SK-N-SH treated with all-trans-retinoic acid at 6 μM for 48 hours (cell line): ENCODE data around the gene SLC22A5.

Experiments used
- ATAC-seq: fragments of 200-7000 bp; cut with Tn5 transposase; 3 replicates; pipeline ENCODE4 v1.9.1; 2020; ENCODE audit warnings: mild to moderate bottlenecking, moderate library complexity
- ARNTL ChIP-seq: fragments of 450-650 bp; formaldehyde crosslinking; IDR thresholded peaks from 2 replicates; pipeline ENCODE4 v1.5.0; 2020; ENCODE audit warnings: low read depth, mild to moderate bottlenecking, moderate library complexity, borderline replicate concordance
- BACH2 ChIP-seq: fragments of 250-450 bp; sonication (Bioruptor Pico); IDR thresholded peaks from 2 replicates; pipeline ENCODE4 v1.9.0; 2021; ENCODE audit warnings: mild to moderate bottlenecking, borderline replicate concordance
- CSDC2 ChIP-seq: fragments of 250-450 bp; sonication (Bioruptor Pico); IDR thresholded peaks from 2 replicates; pipeline ENCODE4 v1.5.0; 2020; ENCODE audit warnings: mild to moderate bottlenecking, moderate library complexity
- GLIS3 ChIP-seq: fragments of 250-450 bp; sonication (Bioruptor Pico); IDR thresholded peaks from 2 replicates; pipeline ENCODE4 v1.5.0; 2020; ENCODE audit warnings: mild to moderate bottlenecking, moderate library complexity
- ISL1 ChIP-seq: fragments of 250-450 bp; sonication (Bioruptor Pico); IDR thresholded peaks from 2 replicates; pipeline ENCODE4 v2.1.2; 2022; ENCODE audit warnings: mild to moderate bottlenecking, moderate library complexity
- OSR1 ChIP-seq: fragments of 250-450 bp; sonication (Bioruptor Pico); IDR thresholded peaks from 2 replicates; pipeline ENCODE4 v1.8.0; 2022; ENCODE audit warnings: moderate library complexity, mild to moderate bottlenecking, inconsistent platforms
- PATZ1 ChIP-seq: fragments of 250-450 bp; sonication (Bioruptor Pico); IDR thresholded peaks from 2 replicates; pipeline ENCODE4 v1.8.0; 2020; ENCODE audit warnings: mild to moderate bottlenecking, moderate library complexity, borderline replicate concordance
- PPARA ChIP-seq: fragments of 250-450 bp; sonication (Bioruptor Pico); IDR thresholded peaks from 2 replicates; pipeline ENCODE4 v1.5.0; 2020; ENCODE audit warnings: mild to moderate bottlenecking, borderline replicate concordance
- RARB ChIP-seq: fragments of 250-450 bp; sonication (Bioruptor Pico); IDR thresholded peaks from 2 replicates; pipeline ENCODE4 v1.8.0; 2021; ENCODE audit warnings: mild to moderate bottlenecking, moderate library complexity
- SNAI2 ChIP-seq: fragments of 250-450 bp; sonication (Bioruptor Pico); IDR thresholded peaks from 2 replicates; pipeline ENCODE4 v1.5.0; 2020; ENCODE audit warnings: mild to moderate bottlenecking, moderate library complexity
- TCF4 ChIP-seq: fragments of 250-450 bp; sonication (Bioruptor Pico); IDR thresholded peaks from 2 replicates; pipeline ENCODE4 v1.8.0; 2021; ENCODE audit warnings: mild to moderate bottlenecking, moderate library complexity, borderline replicate concordance
- TOX ChIP-seq: fragments of 250-450 bp; sonication (Bioruptor Pico); IDR thresholded peaks from 2 replicates; pipeline ENCODE4 v1.8.0; 2021; ENCODE audit warnings: mild to moderate bottlenecking, moderate library complexity, borderline replicate concordance
- TSHZ2 ChIP-seq: fragments of 250-450 bp; sonication (Bioruptor Pico); IDR thresholded peaks from 2 replicates; pipeline ENCODE4 v1.5.0; 2020; ENCODE audit warnings: mild to moderate bottlenecking, moderate library complexity
- ZC3H10 ChIP-seq: fragments of 250-450 bp; sonication (Bioruptor Pico); IDR thresholded peaks from 2 replicates; pipeline ENCODE4 v1.5.1; 2021; ENCODE audit warnings: mild to moderate bottlenecking, moderate library complexity
- ZFP3 ChIP-seq: fragments of 250-450 bp; sonication (Bioruptor Pico); IDR thresholded peaks from 2 replicates; pipeline ENCODE4 v1.5.0; 2020; ENCODE audit warnings: mild to moderate bottlenecking, moderate library complexity
- ZFP30 ChIP-seq: fragments of 450-650 bp; formaldehyde crosslinking; IDR thresholded peaks from 2 replicates; pipeline ENCODE4 v1.5.0; 2022; ENCODE audit warnings: mild to moderate bottlenecking, moderate library complexity
- ZNF565 ChIP-seq: fragments of 450-650 bp; formaldehyde crosslinking; conservative IDR thresholded peaks from 2 replicates; pipeline ENCODE4 v1.5.0; 2020; ENCODE audit warnings: low read depth, mild to moderate bottlenecking, moderate library complexity
- TF ChIP-seq, protein P1 (sequence below): fragments of 250-450 bp; sonication (Bioruptor Pico); IDR thresholded peaks from 2 replicates; pipeline ENCODE4 v1.5.1; 2021; ENCODE audit warnings: mild to moderate bottlenecking, moderate library complexity
- TF ChIP-seq, protein P2 (sequence below): fragments of 250-450 bp; sonication (Bioruptor Pico); IDR thresholded peaks from 2 replicates; pipeline ENCODE4 v1.8.0; 2021; ENCODE audit warnings: low read depth, mild to moderate bottlenecking, moderate library complexity, borderline replicate concordance

SLC22A5 gene

DNA sequence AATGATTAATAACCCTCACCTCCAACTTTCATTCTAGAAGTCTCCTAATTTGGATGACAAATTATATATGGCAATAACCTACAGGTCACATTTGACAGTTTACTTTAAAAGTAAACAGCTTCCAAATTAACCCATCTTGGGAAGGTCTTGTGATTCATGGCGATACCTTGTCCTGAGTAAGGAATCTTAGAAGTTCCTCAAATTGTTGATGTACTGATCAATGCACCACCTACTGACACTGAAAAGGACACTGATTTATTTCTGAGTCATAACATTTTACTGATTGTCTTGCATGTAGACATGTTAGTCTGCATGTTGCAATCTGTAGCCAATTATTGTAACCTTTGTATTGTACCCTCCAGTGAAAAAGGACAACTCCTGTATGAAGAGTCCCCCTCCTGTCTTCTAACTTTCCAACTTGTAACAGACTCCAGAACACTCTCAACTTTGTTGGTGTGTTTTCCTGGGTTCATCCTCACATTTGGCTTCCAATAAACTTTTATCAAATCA lies 16.0 kb upstream of the SLC22A5 start:
- no peak for ATAC-seq
- TF ChIP-seq SNAI2 (no peak), PPARA (CRISPR knock-in tag) (no peak), ARNTL (CRISPR knock-in tag) (no peak), OSR1 (CRISPR knock-in tag) (no peak)
- TF ChIP-seq, protein P1, sequence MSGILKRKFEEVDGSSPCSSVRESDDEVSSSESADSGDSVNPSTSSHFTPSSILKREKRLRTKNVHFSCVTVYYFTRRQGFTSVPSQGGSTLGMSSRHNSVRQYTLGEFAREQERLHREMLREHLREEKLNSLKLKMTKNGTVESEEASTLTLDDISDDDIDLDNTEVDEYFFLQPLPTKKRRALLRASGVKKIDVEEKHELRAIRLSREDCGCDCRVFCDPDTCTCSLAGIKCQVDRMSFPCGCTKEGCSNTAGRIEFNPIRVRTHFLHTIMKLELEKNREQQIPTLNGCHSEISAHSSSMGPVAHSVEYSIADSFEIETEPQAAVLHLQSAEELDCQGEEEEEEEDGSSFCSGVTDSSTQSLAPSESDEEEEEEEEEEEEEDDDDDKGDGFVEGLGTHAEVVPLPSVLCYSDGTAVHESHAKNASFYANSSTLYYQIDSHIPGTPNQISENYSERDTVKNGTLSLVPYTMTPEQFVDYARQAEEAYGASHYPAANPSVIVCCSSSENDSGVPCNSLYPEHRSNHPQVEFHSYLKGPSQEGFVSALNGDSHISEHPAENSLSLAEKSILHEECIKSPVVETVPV = no peak

DNA sequence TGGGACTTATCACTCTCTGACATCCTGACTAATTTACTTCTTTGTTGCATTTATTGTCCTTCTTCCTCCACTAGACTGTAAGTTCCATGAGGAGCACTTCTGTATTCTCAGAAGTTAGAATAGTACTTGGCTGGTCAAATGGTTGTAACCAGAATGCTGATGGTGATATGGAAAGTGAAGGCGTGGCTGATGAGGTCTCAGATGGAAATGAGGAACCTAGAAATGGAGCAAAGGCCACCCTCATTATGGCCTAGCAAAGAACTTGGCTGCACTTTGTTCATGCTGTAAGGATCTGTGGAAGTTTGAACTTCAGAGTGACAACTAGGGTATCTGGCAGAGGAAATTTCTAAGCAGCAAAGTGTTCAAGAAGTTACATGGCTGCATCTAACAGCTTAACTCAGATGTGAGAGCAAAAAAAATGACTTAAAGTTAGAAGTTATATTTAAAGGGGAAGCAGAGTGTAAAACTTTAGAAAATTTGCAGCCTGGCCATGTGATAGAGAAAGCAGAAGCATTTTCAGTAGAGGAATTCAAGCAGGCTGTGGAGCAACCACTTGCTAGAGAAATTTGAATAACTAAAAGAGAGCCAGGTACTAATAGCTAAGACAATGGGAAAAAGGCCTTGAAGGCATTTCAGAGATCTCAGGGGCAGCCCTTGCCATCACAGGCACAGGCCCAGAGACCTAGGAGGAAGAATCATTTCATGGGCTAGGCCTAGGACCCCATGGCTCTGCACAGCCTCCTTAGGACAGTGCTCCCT lies 14.9 kb upstream of the SLC22A5 start:
- no peak for ATAC-seq
- TF ChIP-seq ZNF565 (no peak), PATZ1 (CRISPR knock-in tag) (no peak), ZFP30 (CRISPR knock-in tag) (no peak), RARB (CRISPR knock-in tag) (no peak), CSDC2 (no peak), BACH2 (no peak), ZC3H10 (CRISPR knock-in tag) (no peak), ISL1 (no peak), ZFP3 (no peak)

- TF ChIP-seq ZC3H10 (CRISPR knock-in tag) = no peak
- no peak for TF ChIP-seq CSDC2
- TF ChIP-seq ISL1 = no peak
- TF ChIP-seq RARB (CRISPR knock-in tag) = no peak
- no peak for TF ChIP-seq TSHZ2 (CRISPR knock-in tag)
- TF ChIP-seq OSR1 (CRISPR knock-in tag) = no peak
- no peak for TF ChIP-seq SNAI2
- no peak for TF ChIP-seq TOX (CRISPR knock-in tag)
- no peak for TF ChIP-seq GLIS3 (CRISPR knock-in tag)
- no peak for TF ChIP-seq ARNTL (CRISPR knock-in tag)
- TF ChIP-seq ZNF565 = no peak
- ATAC-seq = no peak
These were observed 14.3 kb upstream of the SLC22A5 start for GRCh38 chr5:132355140-132355765.

DNA sequence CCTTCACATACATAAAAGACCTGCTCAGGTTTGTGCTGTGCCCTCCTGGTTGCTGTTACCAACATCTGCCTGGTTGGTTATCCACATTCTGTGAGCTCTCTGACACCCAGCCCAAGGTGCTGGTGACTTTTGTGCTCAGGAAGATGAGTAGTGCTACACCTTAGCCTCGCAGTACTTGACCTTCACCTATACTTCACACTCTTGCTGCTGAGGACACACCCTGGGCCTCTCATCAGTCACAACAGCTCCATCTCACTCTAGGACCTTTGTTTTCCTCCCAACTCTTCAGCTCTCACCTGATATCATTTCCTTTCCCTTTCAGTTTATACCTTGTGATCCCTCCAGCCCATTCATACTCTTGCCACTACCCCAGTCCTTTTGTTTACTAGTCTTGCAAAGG lies 10.7 kb upstream of the SLC22A5 start:
- TF ChIP-seq ZFP3 = no peak
- no peak for TF ChIP-seq TSHZ2 (CRISPR knock-in tag)
- no peak for TF ChIP-seq SNAI2
- TF ChIP-seq, protein P2, sequence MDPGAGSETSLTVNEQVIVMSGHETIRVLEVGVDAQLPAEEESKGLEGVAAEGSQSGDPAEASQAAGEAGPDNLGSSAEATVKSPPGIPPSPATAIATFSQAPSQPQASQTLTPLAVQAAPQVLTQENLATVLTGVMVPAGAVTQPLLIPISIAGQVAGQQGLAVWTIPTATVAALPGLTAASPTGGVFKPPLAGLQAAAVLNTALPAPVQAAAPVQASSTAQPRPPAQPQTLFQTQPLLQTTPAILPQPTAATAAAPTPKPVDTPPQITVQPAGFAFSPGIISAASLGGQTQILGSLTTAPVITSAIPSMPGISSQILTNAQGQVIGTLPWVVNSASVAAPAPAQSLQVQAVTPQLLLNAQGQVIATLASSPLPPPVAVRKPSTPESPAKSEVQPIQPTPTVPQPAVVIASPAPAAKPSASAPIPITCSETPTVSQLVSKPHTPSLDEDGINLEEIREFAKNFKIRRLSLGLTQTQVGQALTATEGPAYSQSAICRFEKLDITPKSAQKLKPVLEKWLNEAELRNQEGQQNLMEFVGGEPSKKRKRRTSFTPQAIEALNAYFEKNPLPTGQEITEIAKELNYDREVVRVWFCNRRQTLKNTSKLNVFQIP (CRISPR knock-in tag) = no peak
- no peak for TF ChIP-seq OSR1 (CRISPR knock-in tag)
- no peak for TF ChIP-seq ZNF565
- TF ChIP-seq GLIS3 (CRISPR knock-in tag) = no peak
- no peak for TF ChIP-seq TCF4 (CRISPR knock-in tag)
- TF ChIP-seq ZFP30 (CRISPR knock-in tag) = no peak
- no peak for TF ChIP-seq ARNTL (CRISPR knock-in tag)
- TF ChIP-seq PPARA (CRISPR knock-in tag) = no peak
- ATAC-seq = no peak
